Activated CD8-positive, alpha-beta T cell treated with anti-CD3 and anti-CD28 coated beads for 36 hours (primary cell): ENCODE data around the gene TRPC3. TPM values are rescaled to one million over a fixed set of nuclear protein-coding genes. Genes with fewer than 3 reads are reported as not detected.

Experiments
- ATAC-seq: fragments of 200-7000 bp; cut with Tn5 transposase; one replicate; pipeline ENCODE4 v1.10.0; 2021; ENCODE audit warnings: mild to moderate bottlenecking, moderate library complexity
- CTCF ChIA-PET: fragments of 350-600 bp; sonication (Branson Sonifier 250); formaldehyde crosslinking; loops from one replicate; lab custom pipeline; 2021; ENCODE audit warnings: antibody characterized with exemption; lab: Charles Lee
- POLR2A ChIA-PET: fragments of 350-600 bp; sonication (Branson Sonifier 250); formaldehyde crosslinking; loops from one replicate; lab custom pipeline; 2021; ENCODE audit warnings: antibody characterized with exemption; lab: Charles Lee
- DNase-seq: peaks from one replicate; pipeline ENCODE4 v3.0.0-alpha.2; 2020
- H3K27ac Mint-ChIP-seq: one replicate; pipeline ENCODE4 v1.8.0; 2021; ENCODE audit warnings: mild to moderate bottlenecking, mixed read lengths
- H3K27me3 Mint-ChIP-seq: one replicate; pipeline ENCODE4 v1.8.0; 2021; ENCODE audit warnings: mixed read lengths
- H3K36me3 Mint-ChIP-seq: one replicate; pipeline ENCODE4 v1.8.0; 2021; ENCODE audit warnings: low read depth, mixed read lengths
- H3K4me1 Mint-ChIP-seq: one replicate; pipeline ENCODE4 v1.8.0; 2021; ENCODE audit warnings: low read depth, mixed read lengths
- H3K4me3 Mint-ChIP-seq: one replicate; pipeline ENCODE4 v1.8.0; 2021; ENCODE audit warnings: mild to moderate bottlenecking, moderate library complexity, mixed read lengths
- H3K9me3 Mint-ChIP-seq: one replicate; pipeline ENCODE4 v1.8.0; 2021; ENCODE audit warnings: mixed read lengths
- intact Hi-C: fragments of 100-400 bp; cut with micrococcal nuclease; formaldehyde crosslinking; loops from one replicate; pipeline ENCODE4 v1.10.0; 2022
- total RNA-seq, 2 experiments: library from RNA; stranded (reverse); gene quantifications; one replicate each; pipeline ENCODE4 v1.2.3, GENCODE V29; 2021
- TF ChIP-seq, protein P1 (sequence below): fragments of 200-600 bp; IDR thresholded peaks from one replicate; pipeline ENCODE4 v1.8.0; 2022; ENCODE audit warnings: antibody characterized with exemption, mild to moderate bottlenecking

TRPC3 gene
- total RNA-seq, 2 experiments from 2014 or later: 0.13 to 0.16 TPM

DNA sequence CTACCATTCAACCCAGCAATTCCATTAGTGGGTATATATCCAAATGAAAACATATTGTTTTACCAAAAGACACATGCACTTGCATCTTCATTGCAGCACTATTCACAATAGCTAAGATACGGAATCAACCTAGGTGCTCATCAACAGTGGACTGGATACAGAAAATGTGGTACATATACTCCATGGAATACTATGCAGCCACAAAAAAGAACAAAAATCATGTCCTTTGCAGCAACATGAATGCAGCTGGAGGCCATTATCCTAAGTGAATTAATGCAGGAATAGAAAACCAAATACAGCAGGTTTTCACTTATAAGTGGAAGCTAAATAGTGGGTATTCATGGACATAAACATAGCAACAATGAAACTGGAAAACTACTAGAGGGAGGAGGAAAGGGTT lies 43.5 kb downstream of the TRPC3 start:
- Mint-ChIP-seq H3K4me3 (no peak overlapping the region), H3K27ac (no peak overlapping the region), H3K9me3 (no peaks in the 10 kb centered on the region), H3K4me1 (no peaks in the 10 kb centered on the region), H3K27me3 (peaks cover 2% of the 10 kb centered on the region), H3K36me3 (no peaks in the 10 kb centered on the region)
- DNase-seq (no peak), ATAC-seq (no peak)
- ChIA-PET POLR2A (no interaction called here), CTCF (interaction anchor here (1.1 to 1.6 kb wide), 2 partner anchors 9 to 42 kb away, joined by 3 read pairs; no protein-coding TSS in a partner anchor)
- intact Hi-C loops: no loop called here
- TF ChIP-seq, protein P1, sequence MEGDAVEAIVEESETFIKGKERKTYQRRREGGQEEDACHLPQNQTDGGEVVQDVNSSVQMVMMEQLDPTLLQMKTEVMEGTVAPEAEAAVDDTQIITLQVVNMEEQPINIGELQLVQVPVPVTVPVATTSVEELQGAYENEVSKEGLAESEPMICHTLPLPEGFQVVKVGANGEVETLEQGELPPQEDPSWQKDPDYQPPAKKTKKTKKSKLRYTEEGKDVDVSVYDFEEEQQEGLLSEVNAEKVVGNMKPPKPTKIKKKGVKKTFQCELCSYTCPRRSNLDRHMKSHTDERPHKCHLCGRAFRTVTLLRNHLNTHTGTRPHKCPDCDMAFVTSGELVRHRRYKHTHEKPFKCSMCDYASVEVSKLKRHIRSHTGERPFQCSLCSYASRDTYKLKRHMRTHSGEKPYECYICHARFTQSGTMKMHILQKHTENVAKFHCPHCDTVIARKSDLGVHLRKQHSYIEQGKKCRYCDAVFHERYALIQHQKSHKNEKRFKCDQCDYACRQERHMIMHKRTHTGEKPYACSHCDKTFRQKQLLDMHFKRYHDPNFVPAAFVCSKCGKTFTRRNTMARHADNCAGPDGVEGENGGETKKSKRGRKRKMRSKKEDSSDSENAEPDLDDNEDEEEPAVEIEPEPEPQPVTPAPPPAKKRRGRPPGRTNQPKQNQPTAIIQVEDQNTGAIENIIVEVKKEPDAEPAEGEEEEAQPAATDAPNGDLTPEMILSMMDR: no peak

DNA sequence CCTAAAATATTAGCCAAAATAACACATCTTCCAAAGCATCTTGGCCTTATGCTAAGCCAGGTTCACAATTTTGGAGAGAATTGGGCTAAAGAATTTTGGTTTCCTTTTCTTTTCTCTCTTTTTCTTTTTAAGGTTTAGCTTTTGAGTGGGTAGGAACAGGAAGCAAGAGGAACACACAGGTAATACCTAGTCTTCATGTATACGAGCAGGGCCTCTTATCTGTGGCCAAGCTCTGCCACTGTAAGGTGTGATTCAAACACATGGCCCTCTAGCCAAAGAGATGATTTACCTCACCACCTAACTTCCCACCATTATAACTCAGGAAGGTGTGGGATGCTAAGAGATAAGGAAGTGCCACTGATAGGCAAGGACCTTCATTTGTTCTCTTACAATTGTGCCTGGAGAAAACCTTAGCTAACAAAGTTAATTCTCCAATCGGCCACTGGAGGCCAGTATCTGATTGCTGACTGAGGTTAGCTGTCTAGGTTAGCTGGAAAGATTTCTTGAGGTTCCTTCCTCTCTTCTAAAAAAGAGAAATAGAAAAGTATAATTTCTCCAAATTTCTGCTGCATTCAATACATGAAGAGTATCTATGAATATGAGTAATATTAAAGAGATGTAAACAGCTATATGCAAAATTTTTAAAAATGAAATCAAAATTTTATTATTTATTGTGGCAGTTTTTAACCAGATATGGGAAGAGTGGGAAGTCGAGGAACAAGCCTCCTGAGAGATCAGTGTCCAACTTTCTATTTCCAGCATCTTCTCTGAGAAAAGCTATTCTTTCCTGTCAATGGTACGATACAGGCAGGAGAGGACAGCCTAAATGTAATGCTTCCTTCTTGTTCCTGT lies 51.5 kb downstream of the TRPC3 start:
- peaks cover 3% of the 10 kb centered on the region for H3K27me3 Mint-ChIP-seq
- no peaks in the 10 kb centered on the region for H3K36me3 Mint-ChIP-seq
- H3K9me3 Mint-ChIP-seq: peaks cover 2% of the 10 kb centered on the region
- TF ChIP-seq, protein P1: peak; percentile 83
- peak; percentile 68 for DNase-seq
- intact Hi-C loops: loop anchor here (5.0 kb wide), 1 partner anchor 102 kb away; no protein-coding TSS in a partner anchor
- CTCF ChIA-PET: interaction anchor here (0.7 to 2.3 kb wide), 53 partner anchors 8 to 858 kb away, joined by 3 to 27 read pairs (median 4); partner anchors contain the start of genes BBS12, BBS7 and CCNA2
- no peak overlapping the region for H3K4me3 Mint-ChIP-seq
- no peak overlapping the region for H3K27ac Mint-ChIP-seq
- ATAC-seq: peak; percentile 85
- H3K4me1 Mint-ChIP-seq: peaks cover 8% of the 10 kb centered on the region
- POLR2A ChIA-PET: interaction anchor here (1.1 to 1.4 kb wide), 2 partner anchors 10 to 77 kb away, joined by 3 read pairs; partner anchors contain the start of gene CCNA2

DNA sequence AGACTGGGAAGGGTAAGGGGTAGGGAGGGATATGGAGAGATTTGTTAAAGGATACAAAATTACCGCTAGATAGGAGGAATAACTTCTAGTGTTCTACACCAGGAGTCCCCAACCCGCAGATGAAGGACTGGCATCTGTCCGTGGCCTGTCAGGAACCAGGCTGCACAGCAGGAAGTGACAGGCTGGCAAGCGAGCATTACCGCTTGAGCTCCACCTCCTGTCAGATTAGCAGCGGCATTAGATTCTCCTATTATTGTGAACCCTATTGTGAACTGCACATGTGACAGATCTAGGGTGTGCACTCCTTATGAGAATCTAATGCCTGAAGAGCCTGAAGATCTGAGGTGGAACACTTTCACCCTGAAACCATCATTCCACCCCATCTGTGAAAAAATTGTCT lies 53.7 kb downstream of the TRPC3 start:
- POLR2A ChIA-PET: no interaction called here
- DNase-seq: peak; percentile 34
- TF ChIP-seq, protein P1: no peak
- Mint-ChIP-seq H3K27me3 (peaks cover 4% of the 10 kb centered on the region), H3K4me1 (peaks cover 8% of the 10 kb centered on the region), H3K36me3 (no peaks in the 10 kb centered on the region), H3K4me3 (no peak overlapping the region), H3K27ac (no peak overlapping the region), H3K9me3 (peaks cover 2% of the 10 kb centered on the region)
- intact Hi-C loops: no loop called here
- CTCF ChIA-PET: interaction anchor here (1.2 kb wide), 1 partner anchor 14 kb away, joined by 4 read pairs; no protein-coding TSS in a partner anchor
- peak; percentile 53 for ATAC-seq

DNA sequence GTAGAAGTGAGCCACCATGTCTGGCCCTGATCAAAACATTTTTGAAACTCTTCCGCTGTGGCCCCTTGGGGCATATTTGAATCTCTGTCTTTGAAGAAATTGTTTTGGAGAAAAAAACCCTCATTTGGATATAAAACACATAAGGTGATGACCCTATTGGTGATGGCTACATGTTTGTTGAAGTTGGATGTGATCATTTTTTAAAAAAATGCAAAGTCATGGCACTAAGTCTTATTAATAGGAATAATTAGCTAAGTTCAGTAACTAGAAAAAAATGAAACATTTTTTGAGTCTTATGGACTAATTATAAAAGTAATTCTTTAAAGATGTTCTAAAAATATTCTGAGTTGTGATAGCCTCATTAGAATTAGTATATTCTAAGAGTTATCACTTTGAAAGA lies 63.7 kb downstream of the TRPC3 start:
- no peaks in the 10 kb centered on the region for H3K36me3 Mint-ChIP-seq
- no peak overlapping the region for H3K27ac Mint-ChIP-seq
- H3K27me3 Mint-ChIP-seq: peaks cover 22% of the 10 kb centered on the region
- no peaks in the 10 kb centered on the region for H3K9me3 Mint-ChIP-seq
- DNase-seq (no peak), ATAC-seq (no peak)
- intact Hi-C loops: no loop called here
- no peak overlapping the region for H3K4me3 Mint-ChIP-seq
- ChIA-PET CTCF (interaction anchor here (0.6 to 1.0 kb wide), 2 partner anchors 315 to 426 kb away, joined by 3 to 4 read pairs; no protein-coding TSS in a partner anchor), POLR2A (no interaction called here)
- TF ChIP-seq, protein P1: no peak
- peaks cover 2% of the 10 kb centered on the region for H3K4me1 Mint-ChIP-seq

DNA sequence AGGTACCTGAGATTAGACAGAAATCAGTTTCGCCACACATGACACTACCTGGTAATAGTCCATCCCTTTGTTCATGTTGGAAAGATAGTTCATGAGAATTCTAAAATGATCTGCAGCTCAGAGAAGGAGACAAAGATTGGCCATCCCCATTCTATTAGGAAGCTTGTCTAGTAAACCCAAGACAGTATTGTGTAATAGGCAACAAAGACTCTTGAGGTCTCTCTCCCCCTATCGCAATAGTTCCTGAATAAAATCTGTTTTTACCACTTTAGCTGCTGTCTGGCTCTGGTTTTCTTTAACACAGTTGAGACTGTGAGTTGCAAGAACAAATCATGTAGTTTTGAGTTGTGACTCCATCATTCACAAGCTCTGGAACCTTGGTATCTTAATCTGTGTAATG lies 66.7 kb downstream of the TRPC3 start:
- ATAC-seq: no peak
- CTCF ChIA-PET: interaction anchor here (4.5 kb wide), 1 partner anchor 16 kb away, joined by 27 read pairs; no protein-coding TSS in a partner anchor
- DNase-seq: no peak

More for the DNA sequence above, 66.7 kb downstream of the TRPC3 start:
- H3K9me3 Mint-ChIP-seq: no peaks in the 10 kb centered on the region
- TF ChIP-seq, protein P1: no peak
- intact Hi-C loops: no loop called here
- POLR2A ChIA-PET: no interaction called here
- H3K4me3 Mint-ChIP-seq: no peak overlapping the region
- H3K36me3 Mint-ChIP-seq: no peaks in the 10 kb centered on the region
- no peak overlapping the region for H3K27ac Mint-ChIP-seq
- H3K4me1 Mint-ChIP-seq: peaks cover 2% of the 10 kb centered on the region
- H3K27me3 Mint-ChIP-seq: peaks cover 31% of the 10 kb centered on the region
